HepG2 (cell line): ENCODE measurements around the gene FITM1. TPM values are rescaled to one million over a fixed set of nuclear protein-coding genes. Genes with fewer than 3 reads are reported as not detected.
A peak's percentile ranks its signal among the peaks of the same experiment; 100 is the strongest.

Experiments
- AKAP8 ChIP-seq: sonication (generic); formaldehyde crosslinking; IDR thresholded peaks from 2 replicates; pipeline ENCODE4 v1.5.1; 2020; ENCODE audit warnings: mild to moderate bottlenecking, missing genetic modification reagents
- ARNTL ChIP-seq: sonication (generic); formaldehyde crosslinking; IDR thresholded peaks from 2 replicates; pipeline ENCODE4 v1.4.0; 2020; ENCODE audit warnings: mild to moderate bottlenecking, missing genetic modification reagents
- FIP1L1 ChIP-seq: fragments of 200-400 bp; formaldehyde crosslinking; IDR thresholded peaks from 2 replicates; pipeline ENCODE4 v1.6.1; 2018; ENCODE audit warnings: low read depth, mild to moderate bottlenecking, low read length, moderate library complexity, borderline replicate concordance; ENCODE audit not compliant: insufficient read depth
- NFE2L2 ChIP-seq: fragments of 150-350 bp; IDR thresholded peaks from 2 replicates; pipeline ENCODE4 v1.6.1; 2014; ENCODE audit warnings: low read length
- NR3C1 ChIP-seq: sonication (generic); formaldehyde crosslinking; IDR thresholded peaks from 2 replicates; pipeline ENCODE4 v1.4.0; 2020; ENCODE audit warnings: missing genetic modification reagents
- POLR2AphosphoS5 ChIP-seq: IDR thresholded peaks from 2 replicates; pipeline ENCODE4 v1.6.1; 2012; ENCODE audit warnings: low read depth, low read length
- SOX6 ChIP-seq, 2 experiments: fragments of 450-650 bp in 1 of 2; sonication (generic) in 1 of 2; formaldehyde crosslinking in 1 of 2; IDR thresholded peaks; 2 replicates each; pipeline versions ENCODE4 v1.4.0 to v1.6.1; 2017 to 2020; ENCODE audit warnings: antibody characterized with exemption in 1 of 2, mild to moderate bottlenecking in 1 of 2, missing genetic modification reagents in 1 of 2
- ZBTB38 ChIP-seq: sonication (generic); formaldehyde crosslinking; IDR thresholded peaks from 2 replicates; pipeline ENCODE4 v1.5.1; 2020; ENCODE audit warnings: mild to moderate bottlenecking, missing genetic modification reagents
- ZKSCAN8 ChIP-seq: IDR thresholded peaks from 2 replicates; pipeline ENCODE4 v1.6.1; 2016; ENCODE audit warnings: borderline replicate concordance, missing genetic modification reagents, missing compliant biosample characterization
- ZNF773 ChIP-seq: sonication (generic); formaldehyde crosslinking; IDR thresholded peaks from 2 replicates; pipeline ENCODE4 v1.4.0; 2020; ENCODE audit warnings: missing genetic modification reagents, borderline replicate concordance
- polyA plus RNA-seq, 8 experiments: library from polyadenylated mRNA; depleted of rRNA in 3 of 8; stranded (reverse) in 7 of 8; unstranded in 1 of 8; fragments of >200 nt; fragmentation: Illumina TruSeq in 4 of 8; extraction: Trizol in 4 of 8; gene quantifications; 2 replicates each; pipeline versions ENCODE4 v1.2.1 to v1.2.3, GENCODE V29; 2011 to 2016; ENCODE audit warnings: low read depth in 4 of 8, missing spikeins in 1 of 8, mixed read lengths in 1 of 8; ENCODE audit not compliant: insufficient read depth in 1 of 8
- total RNA-seq, 5 experiments: library from RNA; depleted of rRNA; stranded (reverse); fragments of >200 nt; fragmentation: Illumina TruSeq; extraction: Trizol; gene quantifications; 2 replicates each; pipeline ENCODE4 v1.2.3, GENCODE V29; 2016; ENCODE audit warnings: low read depth in 1 of 5
- TF ChIP-seq, protein P1 (sequence below): sonication (generic); formaldehyde crosslinking; IDR thresholded peaks from 2 replicates; pipeline ENCODE4 v1.8.1; 2023; ENCODE audit warnings: mild to moderate bottlenecking, missing genetic modification reagents
- TF ChIP-seq, protein P2 (sequence below): sonication (generic); formaldehyde crosslinking; IDR thresholded peaks from 2 replicates; pipeline ENCODE4 v1.8.0; 2022; ENCODE audit warnings: mild to moderate bottlenecking, missing genetic modification reagents
- TF ChIP-seq, protein P3 (sequence below): sonication (generic); formaldehyde crosslinking; IDR thresholded peaks from 2 replicates; pipeline ENCODE4 v1.5.0; 2020; ENCODE audit warnings: missing genetic modification reagents
- TF ChIP-seq, protein P4 (sequence below): sonication (generic); formaldehyde crosslinking; IDR thresholded peaks from 2 replicates; pipeline ENCODE4 v1.5.0; 2020; ENCODE audit warnings: missing genetic modification reagents, mild to moderate bottlenecking, borderline replicate concordance
- TF ChIP-seq, protein P5 (sequence below): sonication (generic); formaldehyde crosslinking; IDR thresholded peaks from 2 replicates; pipeline ENCODE4 v1.4.0; 2020; ENCODE audit warnings: missing genetic modification reagents

Gene FITM1
- total and polyA plus RNA-seq, 2 of the 13 experiments (the other 11 are each of a cell fraction or from before 2014, with no cell fraction given) = 2.7 to 5.8 TPM

DNA sequence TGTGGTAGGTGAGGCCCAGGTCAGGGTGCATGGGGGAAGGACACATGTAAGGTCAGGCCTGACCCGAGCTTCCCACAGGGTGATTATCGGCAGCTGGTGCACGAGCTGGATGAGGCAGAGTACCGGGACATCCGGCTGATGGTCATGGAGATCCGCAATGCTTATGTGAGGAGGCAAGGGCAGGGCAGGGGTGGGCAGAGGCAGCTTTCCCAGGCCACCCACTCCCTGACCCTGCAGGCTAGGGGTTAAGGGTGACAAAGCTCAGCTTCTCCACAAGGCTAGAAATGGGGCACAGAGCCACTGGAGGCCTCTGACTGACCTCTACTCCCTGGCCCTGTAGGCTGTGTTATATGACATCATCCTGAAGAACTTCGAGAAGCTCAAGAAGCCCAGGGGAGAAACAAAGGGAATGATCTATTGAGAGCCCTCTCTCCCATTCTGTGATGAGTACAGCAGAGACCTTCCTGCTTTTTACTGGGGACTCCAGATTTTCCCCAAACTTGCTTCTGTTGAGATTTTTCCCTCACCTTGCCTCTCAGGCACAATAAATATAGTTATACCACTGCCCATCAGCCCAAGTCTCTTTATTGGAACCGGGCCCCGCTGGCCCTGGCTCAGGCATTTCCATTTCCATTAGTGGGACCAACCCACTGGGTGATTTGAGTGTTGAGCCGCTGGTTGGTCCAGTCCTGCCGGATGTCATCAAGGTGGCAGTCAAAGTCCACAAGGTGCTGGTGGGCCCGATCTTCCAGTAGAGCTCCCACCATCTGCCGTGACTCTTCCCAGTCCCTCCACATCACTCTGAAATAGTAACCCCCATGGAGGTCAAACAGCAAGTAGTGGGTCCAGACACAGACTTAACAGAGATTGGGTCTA lies 8.2 kb downstream of the FITM1 start (continued):
- TF ChIP-seq, protein P1, sequence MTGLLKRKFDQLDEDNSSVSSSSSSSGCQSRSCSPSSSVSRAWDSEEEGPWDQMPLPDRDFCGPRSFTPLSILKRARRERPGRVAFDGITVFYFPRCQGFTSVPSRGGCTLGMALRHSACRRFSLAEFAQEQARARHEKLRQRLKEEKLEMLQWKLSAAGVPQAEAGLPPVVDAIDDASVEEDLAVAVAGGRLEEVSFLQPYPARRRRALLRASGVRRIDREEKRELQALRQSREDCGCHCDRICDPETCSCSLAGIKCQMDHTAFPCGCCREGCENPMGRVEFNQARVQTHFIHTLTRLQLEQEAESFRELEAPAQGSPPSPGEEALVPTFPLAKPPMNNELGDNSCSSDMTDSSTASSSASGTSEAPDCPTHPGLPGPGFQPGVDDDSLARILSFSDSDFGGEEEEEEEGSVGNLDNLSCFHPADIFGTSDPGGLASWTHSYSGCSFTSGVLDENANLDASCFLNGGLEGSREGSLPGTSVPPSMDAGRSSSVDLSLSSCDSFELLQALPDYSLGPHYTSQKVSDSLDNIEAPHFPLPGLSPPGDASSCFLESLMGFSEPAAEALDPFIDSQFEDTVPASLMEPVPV (CRISPR knock-in tag) = 0 out of 2 replicates have a peak, but pooled peaks have one; percentile 8
- TF ChIP-seq POLR2AphosphoS5 = peak; percentile 19
- TF ChIP-seq, protein P2, sequence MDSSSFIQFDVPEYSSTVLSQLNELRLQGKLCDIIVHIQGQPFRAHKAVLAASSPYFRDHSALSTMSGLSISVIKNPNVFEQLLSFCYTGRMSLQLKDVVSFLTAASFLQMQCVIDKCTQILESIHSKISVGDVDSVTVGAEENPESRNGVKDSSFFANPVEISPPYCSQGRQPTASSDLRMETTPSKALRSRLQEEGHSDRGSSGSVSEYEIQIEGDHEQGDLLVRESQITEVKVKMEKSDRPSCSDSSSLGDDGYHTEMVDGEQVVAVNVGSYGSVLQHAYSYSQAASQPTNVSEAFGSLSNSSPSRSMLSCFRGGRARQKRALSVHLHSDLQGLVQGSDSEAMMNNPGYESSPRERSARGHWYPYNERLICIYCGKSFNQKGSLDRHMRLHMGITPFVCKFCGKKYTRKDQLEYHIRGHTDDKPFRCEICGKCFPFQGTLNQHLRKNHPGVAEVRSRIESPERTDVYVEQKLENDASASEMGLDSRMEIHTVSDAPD (CRISPR knock-in tag) = peak; percentile 77; the same call in 1 of the 2 replicates
- no peak for TF ChIP-seq ZNF773
- TF ChIP-seq ZBTB38 (CRISPR knock-in tag) = peak; percentile 45; the same call in 1 of the 2 replicates
- TF ChIP-seq, protein P3, sequence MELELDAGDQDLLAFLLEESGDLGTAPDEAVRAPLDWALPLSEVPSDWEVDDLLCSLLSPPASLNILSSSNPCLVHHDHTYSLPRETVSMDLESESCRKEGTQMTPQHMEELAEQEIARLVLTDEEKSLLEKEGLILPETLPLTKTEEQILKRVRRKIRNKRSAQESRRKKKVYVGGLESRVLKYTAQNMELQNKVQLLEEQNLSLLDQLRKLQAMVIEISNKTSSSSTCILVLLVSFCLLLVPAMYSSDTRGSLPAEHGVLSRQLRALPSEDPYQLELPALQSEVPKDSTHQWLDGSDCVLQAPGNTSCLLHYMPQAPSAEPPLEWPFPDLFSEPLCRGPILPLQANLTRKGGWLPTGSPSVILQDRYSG = no peak
- TF ChIP-seq, protein P4, sequence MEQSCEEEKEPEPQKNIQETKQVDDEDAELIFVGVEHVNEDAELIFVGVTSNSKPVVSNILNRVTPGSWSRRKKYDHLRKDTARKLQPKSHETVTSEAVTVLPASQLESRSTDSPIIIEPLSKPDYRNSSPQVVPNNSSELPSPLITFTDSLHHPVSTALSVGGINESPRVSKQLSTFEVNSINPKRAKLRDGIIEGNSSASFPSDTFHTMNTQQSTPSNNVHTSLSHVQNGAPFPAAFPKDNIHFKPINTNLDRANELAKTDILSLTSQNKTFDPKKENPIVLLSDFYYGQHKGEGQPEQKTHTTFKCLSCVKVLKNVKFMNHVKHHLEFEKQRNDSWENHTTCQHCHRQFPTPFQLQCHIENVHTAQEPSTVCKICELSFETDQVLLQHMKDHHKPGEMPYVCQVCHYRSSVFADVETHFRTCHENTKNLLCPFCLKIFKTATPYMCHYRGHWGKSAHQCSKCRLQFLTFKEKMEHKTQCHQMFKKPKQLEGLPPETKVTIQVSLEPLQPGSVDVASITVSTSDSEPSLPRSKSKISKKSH = no peak
- TF ChIP-seq SOX6 (IDR thresholded peaks at IDR 0.05) = no peak
- TF ChIP-seq SOX6 (CRISPR knock-in tag; IDR thresholded peaks at IDR 0.05) = no peak
- 0 out of 2 replicates have a peak, but pooled peaks have one; percentile 34 for TF ChIP-seq FIP1L1
- 0 out of 2 replicates have a peak, but pooled peaks have one; percentile 13 for TF ChIP-seq AKAP8 (CRISPR knock-in tag)
- TF ChIP-seq, protein P5, sequence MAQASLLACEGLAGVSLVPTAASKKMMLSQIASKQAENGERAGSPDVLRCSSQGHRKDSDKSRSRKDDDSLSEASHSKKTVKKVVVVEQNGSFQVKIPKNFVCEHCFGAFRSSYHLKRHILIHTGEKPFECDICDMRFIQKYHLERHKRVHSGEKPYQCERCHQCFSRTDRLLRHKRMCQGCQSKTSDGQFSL (CRISPR knock-in tag) = no peak
- 0 out of 2 replicates have a peak, but pooled peaks have one; percentile 41 for TF ChIP-seq ARNTL
- TF ChIP-seq NR3C1 (CRISPR knock-in tag) = no peak
- TF ChIP-seq NFE2L2 = no peak
- TF ChIP-seq ZKSCAN8 (CRISPR knock-in tag) = no peak
